ENCODE data around the gene PIP5K1B. TPM values are rescaled to one million over a fixed set of nuclear protein-coding genes. Genes with fewer than 3 reads are reported as not detected.

PIP5K1B gene
- total RNA-seq, 2 donors from 2014 or later = 2.6 to 2.7 TPM

GRCh38 chr9:69054989-69055388 is 349.9 kb downstream of the PIP5K1B start:
- intact Hi-C loops (cut with DNase I) = loop anchor here (5.0 to 10.0 kb wide), 2 partner anchors 120 to 137 kb away; partner anchors contain the start of gene TJP2 (in 1 of the 2)
- DNase-seq (ENCODE audit: low spot score) = no peak

- no peak for DNase-seq (ENCODE audit: low spot score)
- intact Hi-C loops (cut with DNase I) = loop anchor here in 1 of 2 donors (10.0 kb wide), 1 partner anchor 118 kb away; the partner anchor contains the start of gene TJP2
These were observed 351.3 kb downstream of the PIP5K1B start for GRCh38 chr9:69056191-69056815.

- no peak for DNase-seq (ENCODE audit: low spot score)
- intact Hi-C loops (cut with DNase I) = loop anchor here in 1 of 2 donors (10.0 kb wide), 1 partner anchor 117 kb away; the partner anchor contains the start of gene TJP2
These were observed 353.1 kb downstream of the PIP5K1B start for GRCh38 chr9:69058101-69058500.

Other genes starting within 250 kb of the PIP5K1B start
- not detected for gene TMEM252, start 164.4 kb upstream of the PIP5K1B start, total RNA-seq